HG02840 (cell line): Measurements from ENCODE around the gene CPNE4.
"Not testable (repeated sequence)": the region's sequence is repeated elsewhere in the genome, so short reads cannot be mapped to it uniquely, and the experiment has no call there.

ENCODE experiments used
- ATAC-seq: cut with Tn5 transposase; IDR thresholded peaks from one replicate; pipeline ENCODE4 v1.9.1; 2021; ENCODE audit warnings: mild to moderate bottlenecking, moderate library complexity, moderate number of reproducible peaks; ENCODE audit not compliant: unreplicated experiment, low FRiP score

Gene CPNE4

GRCh38 chr3:131885871-131886270, 148.9 kb downstream of the CPNE4 start:
- not testable (repeated sequence) for ATAC-seq

GRCh38 chr3:131883711-131884407, 151.0 kb downstream of the CPNE4 start:
- ATAC-seq = no peak

- no peak for ATAC-seq
Observed at GRCh38 chr3:131883086-131883485, 151.7 kb downstream of the CPNE4 start.

- no peak for ATAC-seq
Observed at GRCh38 chr3:131881777-131882176, 153.0 kb downstream of the CPNE4 start.

- no peak for ATAC-seq
Observed at GRCh38 chr3:131880948-131881347, 153.9 kb downstream of the CPNE4 start.

GRCh38 chr3:131868203-131868602, 166.6 kb downstream of the CPNE4 start:
- ATAC-seq = no peak

GRCh38 chr3:131856171-131856570, 178.6 kb downstream of the CPNE4 start:
- ATAC-seq = no peak

- ATAC-seq = no peak
Observed at GRCh38 chr3:131850223-131850622, 184.6 kb downstream of the CPNE4 start.

- no peak for ATAC-seq
Observed at GRCh38 chr3:131849616-131850015, 185.2 kb downstream of the CPNE4 start.

GRCh38 chr3:131847966-131848510, 186.8 kb downstream of the CPNE4 start:
- no peak for ATAC-seq

GRCh38 chr3:131846296-131846924, 188.4 kb downstream of the CPNE4 start:
- no peak for ATAC-seq

GRCh38 chr3:131843174-131843573, 191.6 kb downstream of the CPNE4 start:
- no peak for ATAC-seq

GRCh38 chr3:131840156-131840797, 194.5 kb downstream of the CPNE4 start:
- ATAC-seq = no peak

- ATAC-seq = no peak
Observed at GRCh38 chr3:131835906-131836305, 198.9 kb downstream of the CPNE4 start.

GRCh38 chr3:131831608-131832007, 203.2 kb downstream of the CPNE4 start:
- ATAC-seq = no peak

GRCh38 chr3:131821191-131821762, 213.5 kb downstream of the CPNE4 start:
- no peak for ATAC-seq

GRCh38 chr3:131819381-131820055, 215.3 kb downstream of the CPNE4 start:
- ATAC-seq = no peak

- ATAC-seq = no peak
Observed at GRCh38 chr3:131812433-131812832, 222.4 kb downstream of the CPNE4 start.

GRCh38 chr3:131811481-131811880, 223.3 kb downstream of the CPNE4 start:
- no peak for ATAC-seq

GRCh38 chr3:131807822-131808221, 227.0 kb downstream of the CPNE4 start:
- ATAC-seq = no peak

GRCh38 chr3:131806736-131807135, 228.1 kb downstream of the CPNE4 start:
- no peak for ATAC-seq
